ENCODE data around the gene IL20. TPM values are rescaled to one million over a fixed set of nuclear protein-coding genes. Genes with fewer than 3 reads are reported as not detected.

Gene IL20
- total RNA-seq: not detected in 2 replicates

- Histone ChIP-seq H3K27ac (ENCODE audit: low read depth, low read length) (no peak within 1 kb of the TSS), H3K36me3 (ENCODE audit: insufficient read depth, low read length) (no peaks in the 10 kb centered on the region), H3K4me2 (ENCODE audit: insufficient read depth, low read length) (peak within 1 kb of the TSS; percentile 32), H4K20me1 (ENCODE audit: insufficient read depth, low read length) (no peaks in the 10 kb centered on the region), H3K79me2 (ENCODE audit: insufficient read depth, low read length) (no peaks in the 10 kb centered on the region), H3K27me3 (ENCODE audit: insufficient read depth, low read length) (peaks cover 20% of the 10 kb centered on the region), H3K4me1 (ENCODE audit: insufficient read depth, low read length) (peaks cover 4% of the 10 kb centered on the region), H2AFZ (ENCODE audit: low read length) (no peak within 1 kb of the TSS), H3K9me3 (ENCODE audit: low read depth, low read length) (no peaks in the 10 kb centered on the region), H3K4me3 (ENCODE audit: insufficient read depth, low read length) (no peak within 1 kb of the TSS)
- TF ChIP-seq CTCF (IDR thresholded peaks at IDR 0.05; ENCODE audit: extremely low read depth, low read depth, low read length): peak; percentile 99
- DNase-seq (ENCODE audit: insufficient read length, low spot score, missing footprints): peak; percentile 67
These were observed at the start of gene IL20 for GRCh38 chr1:206864939-206865671. IL20 (plus strand) TSS chr1:206865623; CDS start chr1:206865853, 230 bp downstream.

GRCh38 chr1:206816390-206817287, 48.8 kb upstream of the IL20 start:
- no peak for TF ChIP-seq CTCF (IDR thresholded peaks at IDR 0.05; ENCODE audit: extremely low read depth, low read depth, low read length)

GRCh38 chr1:206821493-206821892, 43.9 kb upstream of the IL20 start:
- H2AFZ ChIP-seq (ENCODE audit: low read length): no peak overlapping the region

More at GRCh38 chr1:206816390-206817287, 48.8 kb upstream of the IL20 start:
- Histone ChIP-seq H3K27me3 (ENCODE audit: insufficient read depth, low read length) (no peaks in the 10 kb centered on the region), H3K79me2 (ENCODE audit: insufficient read depth, low read length) (no peaks in the 10 kb centered on the region), H4K20me1 (ENCODE audit: insufficient read depth, low read length) (no peaks in the 10 kb centered on the region), H3K4me2 (ENCODE audit: insufficient read depth, low read length) (no peak overlapping the region), H3K36me3 (ENCODE audit: insufficient read depth, low read length) (no peaks in the 10 kb centered on the region), H3K4me1 (ENCODE audit: insufficient read depth, low read length) (peaks cover 6% of the 10 kb centered on the region), H3K27ac (ENCODE audit: low read depth, low read length) (no peak overlapping the region), H3K4me3 (ENCODE audit: insufficient read depth, low read length) (no peak overlapping the region), H3K9me3 (ENCODE audit: low read depth, low read length) (no peaks in the 10 kb centered on the region), H2AFZ (ENCODE audit: low read length) (peak overlapping the region; percentile 18)
- DNase-seq (ENCODE audit: insufficient read length, low spot score, missing footprints): no peak

More at GRCh38 chr1:206821493-206821892, 43.9 kb upstream of the IL20 start:
- Histone ChIP-seq H3K4me2 (ENCODE audit: insufficient read depth, low read length) (no peak overlapping the region), H3K36me3 (ENCODE audit: insufficient read depth, low read length) (no peaks in the 10 kb centered on the region), H3K27ac (ENCODE audit: low read depth, low read length) (no peak overlapping the region), H3K27me3 (ENCODE audit: insufficient read depth, low read length) (no peaks in the 10 kb centered on the region), H3K4me1 (ENCODE audit: insufficient read depth, low read length) (peaks cover 4% of the 10 kb centered on the region), H3K9me3 (ENCODE audit: low read depth, low read length) (no peaks in the 10 kb centered on the region), H3K79me2 (ENCODE audit: insufficient read depth, low read length) (no peaks in the 10 kb centered on the region), H4K20me1 (ENCODE audit: insufficient read depth, low read length) (no peaks in the 10 kb centered on the region), H3K4me3 (ENCODE audit: insufficient read depth, low read length) (no peak overlapping the region)
- TF ChIP-seq CTCF (IDR thresholded peaks at IDR 0.05; ENCODE audit: extremely low read depth, low read depth, low read length): no peak
- DNase-seq (ENCODE audit: insufficient read length, low spot score, missing footprints): no peak

All from osteoblast (primary cell).